OCI-LY1 (cell line): ENCODE results near the gene ZBTB46.

Experiments
- H2AFZ ChIP-seq: fragments of 200-600 bp; sonication (generic), shearing (Covaris generic); 2 replicates; pipeline ENCODE4 v1.6.0; 2014; ENCODE audit warnings: antibody characterized with exemption, mild to moderate bottlenecking, low read length
- H3F3A ChIP-seq: fragments of 200-600 bp; sonication (generic), shearing (Covaris generic); 2 replicates; pipeline ENCODE4 v1.6.0; 2014; ENCODE audit warnings: mild to moderate bottlenecking, antibody characterized with exemption, low read length, moderate library complexity; ENCODE audit not compliant: insufficient read depth
- H3K27ac ChIP-seq: fragments of 200-600 bp; sonication (generic); 2 replicates; pipeline ENCODE4 v1.5.1; 2014; ENCODE audit warnings: low read length, mixed run types, mild to moderate bottlenecking, low read depth; ENCODE audit not compliant: poor library complexity, severe bottlenecking
- H3K27me3 ChIP-seq: fragments of 200-600 bp; sonication (generic); 2 replicates; pipeline ENCODE4 v1.6.0; 2014; ENCODE audit warnings: antibody characterized with exemption, mild to moderate bottlenecking, low read length, moderate library complexity; ENCODE audit not compliant: insufficient read depth
- H3K36me3 ChIP-seq: fragments of 200-600 bp; sonication (generic); 2 replicates; pipeline ENCODE4 v1.6.1; 2014; ENCODE audit warnings: mild to moderate bottlenecking, antibody characterized with exemption, low read length, moderate library complexity, mixed read lengths; ENCODE audit not compliant: insufficient read depth
- H3K4me1 ChIP-seq: fragments of 200-600 bp; sonication (generic); 2 replicates; pipeline ENCODE4 v1.5.1; 2014; ENCODE audit warnings: mild to moderate bottlenecking, low read length, moderate library complexity; ENCODE audit not compliant: insufficient read depth, severe bottlenecking
- H3K4me2 ChIP-seq: fragments of 200-600 bp; sonication (generic), shearing (Covaris generic); 2 replicates; pipeline ENCODE4 v1.6.1; 2014; ENCODE audit warnings: low read length
- H3K4me3 ChIP-seq: fragments of 200-600 bp; sonication (generic); 2 replicates; pipeline ENCODE4 v1.5.1; 2014; ENCODE audit warnings: low read length, low read depth, mild to moderate bottlenecking, mixed read lengths; ENCODE audit not compliant: poor library complexity, severe bottlenecking
- H3K79me2 ChIP-seq: fragments of 200-600 bp; shearing (Covaris generic); 2 replicates; pipeline ENCODE4 v1.6.1; 2016; ENCODE audit warnings: mixed run types, low read length, mixed read lengths; ENCODE audit not compliant: insufficient read depth
- H3K9ac ChIP-seq: fragments of 200-600 bp; sonication (generic), shearing (Covaris generic); 2 replicates; pipeline ENCODE4 v1.6.1; 2014; ENCODE audit warnings: mild to moderate bottlenecking, low read length, mixed read lengths
- H3K9me2 ChIP-seq: fragments of 200-600 bp; sonication (generic), shearing (Covaris generic); 2 replicates; pipeline ENCODE4 v1.6.1; 2014; ENCODE audit warnings: low read depth, mild to moderate bottlenecking, low read length, mixed read lengths
- H3K9me3 ChIP-seq: fragments of 200-600 bp; shearing (Covaris generic); 2 replicates; pipeline ENCODE4 v1.6.1; 2014; ENCODE audit warnings: low read length, mixed read lengths
- H4K20me1 ChIP-seq: fragments of 200-600 bp; sonication (generic), shearing (Covaris generic); 2 replicates; pipeline ENCODE4 v1.6.0; 2016; ENCODE audit warnings: mild to moderate bottlenecking, low read length; ENCODE audit not compliant: insufficient read depth
- CTCF ChIP-seq: fragments of 200-600 bp; sonication (generic), shearing (Covaris generic); IDR thresholded peaks from 2 replicates; pipeline ENCODE4 v1.5.1; 2017; ENCODE audit warnings: mild to moderate bottlenecking, antibody characterized with exemption, low read length, moderate library complexity, mixed read lengths
- EZH2 ChIP-seq: fragments of 200-600 bp; sonication (generic), shearing (Covaris generic); IDR thresholded peaks from 2 replicates; pipeline ENCODE4 v1.8.0; 2017; ENCODE audit warnings: borderline replicate concordance, mixed run types, mild to moderate bottlenecking, antibody characterized with exemption, low read length, moderate library complexity, mixed read lengths

The ZBTB46 gene

GRCh38 chr20:63694584-63695423 is 136.3 kb downstream of the ZBTB46 start:
- H2AFZ ChIP-seq: no peak overlapping the region
- H3F3A ChIP-seq: no peaks in the 10 kb centered on the region
- no peaks in the 10 kb centered on the region for H3K4me1 ChIP-seq
- no peak overlapping the region for H3K4me3 ChIP-seq
- no peaks in the 10 kb centered on the region; the same call in 1 of the 2 replicates for H3K27me3 ChIP-seq
- H3K4me2 ChIP-seq: no peak overlapping the region
- no peaks in the 10 kb centered on the region; the same call in 1 of the 2 replicates for H3K36me3 ChIP-seq
- H3K9ac ChIP-seq: no peak overlapping the region
- TF ChIP-seq EZH2 (no peak), CTCF (no peak)
- H3K27ac ChIP-seq: no peak overlapping the region
- H4K20me1 ChIP-seq: no peaks in the 10 kb centered on the region
- H3K9me3 ChIP-seq: no peaks in the 10 kb centered on the region
- no peaks in the 10 kb centered on the region for H3K79me2 ChIP-seq
- no peaks in the 10 kb centered on the region for H3K9me2 ChIP-seq

GRCh38 chr20:63693733-63694583 is 137.1 kb downstream of the ZBTB46 start:
- H3K9me2 ChIP-seq: no peaks in the 10 kb centered on the region
- no peaks in the 10 kb centered on the region; the same call in 1 of the 2 replicates for H3K36me3 ChIP-seq
- H2AFZ ChIP-seq: no peak overlapping the region
- H3K27ac ChIP-seq: no peak overlapping the region
- no peaks in the 10 kb centered on the region for H3K4me1 ChIP-seq
- H4K20me1 ChIP-seq: no peaks in the 10 kb centered on the region
- H3K4me3 ChIP-seq: no peak overlapping the region
- no peaks in the 10 kb centered on the region; the same call in 1 of the 2 replicates for H3K27me3 ChIP-seq
- H3K4me2 ChIP-seq: no peak overlapping the region
- no peaks in the 10 kb centered on the region for H3K79me2 ChIP-seq
- no peak for TF ChIP-seq CTCF
- TF ChIP-seq EZH2: no peak
- H3F3A ChIP-seq: no peaks in the 10 kb centered on the region
- H3K9me3 ChIP-seq: no peaks in the 10 kb centered on the region
- H3K9ac ChIP-seq: no peak overlapping the region
